Iris pigment epithelial cell (primary cell): ENCODE results near the gene KRTAP5-2.
"Not testable (repeated sequence)": the region's sequence is repeated elsewhere in the genome, so short reads cannot be mapped to it uniquely, and the experiment has no call there.

ENCODE experiments used
- DNase-seq: peaks from one replicate; pipeline ENCODE4 v3.0.0-alpha.2; 2011; ENCODE audit warnings: low read depth

KRTAP5-2 gene, protein sequence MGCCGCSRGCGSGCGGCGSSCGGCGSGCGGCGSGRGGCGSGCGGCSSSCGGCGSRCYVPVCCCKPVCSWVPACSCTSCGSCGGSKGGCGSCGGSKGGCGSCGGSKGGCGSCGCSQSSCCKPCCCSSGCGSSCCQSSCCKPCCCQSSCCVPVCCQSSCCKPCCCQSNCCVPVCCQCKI

DNA sequence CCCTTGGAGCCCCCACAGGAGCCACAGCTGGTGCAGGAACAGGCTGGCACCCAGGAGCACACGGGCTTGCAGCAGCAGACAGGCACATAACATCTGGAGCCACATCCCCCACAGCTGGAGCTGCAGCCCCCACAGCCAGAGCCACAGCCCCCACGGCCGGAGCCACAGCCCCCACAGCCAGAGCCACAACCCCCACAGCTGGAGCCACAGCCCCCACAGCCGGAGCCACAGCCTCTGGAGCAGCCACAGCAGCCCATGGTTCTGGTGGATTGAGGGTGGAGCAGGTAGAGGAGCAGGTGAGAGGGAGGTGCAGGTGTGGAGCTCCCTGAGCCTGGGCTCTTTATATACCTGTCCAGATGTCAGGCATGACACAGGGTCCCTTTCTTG, at the start of gene KRTAP5-2:
Gene KRTAP5-2, minus strand, starts transcription at position 301 of the 387 bp plus-strand sequence. Its CDS starts 44 bp downstream, at position 257.
- DNase-seq, result no peak

DNA sequence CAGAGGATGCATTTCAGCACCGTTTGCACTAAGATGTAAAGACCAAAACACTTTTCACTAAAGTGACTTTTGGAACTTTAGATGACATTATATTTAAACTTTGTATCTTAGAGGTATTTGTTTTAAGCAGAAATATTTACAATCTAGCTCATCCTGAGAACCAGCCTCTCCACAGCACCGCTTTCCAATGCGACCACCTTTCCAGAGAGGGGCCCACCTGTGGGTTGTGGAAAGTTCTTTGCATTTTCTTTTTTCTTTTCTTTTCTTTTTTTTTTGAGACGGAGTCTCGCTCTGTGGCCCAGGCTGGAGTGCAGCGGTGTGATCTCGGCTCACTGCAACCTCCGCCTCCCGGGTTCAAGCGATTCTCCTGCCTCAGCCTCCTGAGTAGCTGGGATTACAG, 48.4 kb upstream of the KRTAP5-2 start:
- DNase-seq, result not testable (repeated sequence)

DNA sequence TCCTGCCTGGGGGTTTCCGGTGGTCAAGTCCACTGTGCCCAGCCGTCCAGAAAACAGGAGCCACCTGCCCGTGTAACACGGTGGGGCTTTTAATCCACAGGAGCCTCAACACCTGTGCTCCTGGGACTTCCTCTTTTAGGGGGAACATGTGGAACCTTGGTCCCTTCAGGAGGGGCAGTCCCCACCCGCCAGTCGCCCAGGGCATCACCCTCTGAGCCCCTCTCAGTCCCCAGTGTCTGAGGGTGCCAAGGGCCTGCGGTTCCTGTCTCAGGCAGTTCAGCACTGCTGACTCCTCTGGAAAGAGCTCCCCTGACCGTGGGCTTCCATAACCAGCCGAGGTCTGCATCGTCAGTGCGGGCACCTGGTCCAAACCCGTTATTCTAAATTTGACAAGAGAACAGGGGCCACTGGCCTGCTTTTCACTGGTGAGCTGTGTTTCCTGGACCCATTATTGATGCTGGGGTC, 47.3 kb upstream of the KRTAP5-2 start:
- DNase-seq, result no peak

DNA sequence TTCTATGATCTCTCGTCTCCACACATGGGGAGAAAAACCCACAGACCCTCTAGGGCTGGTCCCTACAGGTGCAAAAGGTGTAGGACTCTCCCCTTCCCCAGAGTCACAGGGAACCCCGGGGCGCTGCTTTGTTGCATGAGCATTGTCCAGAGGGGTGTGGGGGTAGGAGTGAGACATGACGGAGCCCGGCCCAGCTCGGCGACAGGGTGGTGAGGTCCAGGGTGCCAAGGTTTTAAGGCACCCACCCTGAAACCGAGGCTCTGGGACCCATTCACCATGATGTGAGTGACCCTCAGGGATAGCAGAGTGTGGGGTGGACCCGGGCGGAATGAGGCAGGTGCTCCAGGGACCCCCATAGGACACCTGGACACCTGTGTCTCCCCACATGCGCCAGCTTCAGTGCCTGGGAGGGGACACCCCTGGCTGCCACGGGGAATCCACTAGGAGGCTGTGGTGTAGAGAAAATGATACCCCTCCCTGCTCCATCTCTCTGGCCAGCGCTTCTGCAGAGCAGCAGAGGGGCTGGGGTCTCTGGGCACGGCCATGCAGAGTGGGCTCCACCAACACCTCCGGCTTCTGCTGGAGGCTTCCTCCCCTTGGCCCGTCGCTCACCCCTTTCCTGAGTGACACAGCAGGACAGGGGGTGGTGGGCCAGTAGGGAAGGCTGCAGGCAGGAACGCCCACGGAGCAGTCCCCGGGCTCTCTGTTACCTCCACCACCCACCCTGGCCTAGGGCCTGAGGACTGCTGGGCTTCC, 46.7 kb upstream of the KRTAP5-2 start:
- DNase-seq, result no peak

DNA sequence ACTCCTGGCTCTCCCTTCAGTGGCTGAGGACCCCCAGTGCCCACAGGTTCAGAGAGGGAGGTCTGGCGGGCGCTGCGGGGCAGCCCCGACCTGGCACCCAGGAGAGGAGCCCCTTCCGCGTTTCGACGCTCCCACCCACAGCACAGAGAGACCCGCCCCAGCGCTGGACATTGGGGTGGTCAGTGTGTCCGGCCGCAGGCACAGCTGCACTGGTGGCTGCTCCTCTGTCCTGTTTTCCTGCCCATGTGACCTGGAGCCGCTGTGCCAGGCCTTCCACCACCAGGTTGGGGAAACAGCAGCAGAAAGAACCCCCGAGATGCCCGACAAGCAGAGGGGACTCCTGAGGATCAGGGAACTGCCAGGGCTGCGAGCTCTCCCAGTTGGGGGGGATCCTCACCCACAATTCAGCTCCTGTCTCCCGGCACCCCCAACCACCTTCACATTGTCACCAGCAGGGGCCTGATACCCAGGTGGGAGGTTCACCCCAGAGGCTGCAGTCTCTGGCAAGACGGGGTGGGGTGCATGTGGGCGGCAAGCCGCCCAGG, 45.1 kb upstream of the KRTAP5-2 start:
- DNase-seq, result no peak

DNA sequence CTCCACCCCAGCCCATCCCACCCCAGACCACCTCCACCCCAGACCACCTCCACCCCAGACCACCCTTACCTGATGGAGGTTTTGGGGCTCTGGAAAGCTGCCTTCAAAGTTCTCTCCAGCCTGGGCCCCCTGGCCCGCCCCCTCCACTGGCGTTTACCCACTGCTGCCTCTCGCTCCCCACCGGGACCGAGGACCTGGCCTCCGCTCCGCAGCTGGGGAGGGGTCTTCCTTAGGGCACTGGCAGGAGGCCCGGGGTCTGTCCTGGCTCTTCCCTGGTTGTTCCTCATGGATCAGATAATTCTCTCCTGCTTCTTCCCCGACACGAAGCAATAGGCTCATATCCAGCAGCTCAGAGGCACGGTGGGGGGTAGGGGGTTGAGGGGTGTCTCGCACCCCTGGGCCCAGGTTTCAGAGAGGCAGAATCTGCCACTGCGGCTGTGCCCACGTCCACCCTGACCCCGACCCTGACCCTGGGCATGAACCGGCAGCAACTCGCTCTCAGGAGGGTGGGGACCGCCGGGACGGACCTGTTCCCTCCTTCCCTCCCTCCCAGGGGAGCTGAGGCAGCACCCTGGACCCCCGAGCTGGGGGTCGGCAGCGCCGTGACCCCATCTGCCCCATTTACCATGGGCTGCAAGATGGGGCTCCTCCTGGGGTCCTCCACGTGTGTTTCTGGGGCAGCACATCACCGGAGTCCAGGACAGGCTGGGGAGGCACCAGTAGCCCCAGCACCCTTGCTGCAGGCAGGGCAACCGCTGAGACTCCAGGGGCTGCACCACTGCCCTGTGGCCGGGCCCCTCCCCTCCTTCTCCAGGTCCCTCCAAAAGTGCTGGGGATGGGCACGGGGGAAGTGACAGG, 44.4 kb upstream of the KRTAP5-2 start:
- no peak for DNase-seq

DNA sequence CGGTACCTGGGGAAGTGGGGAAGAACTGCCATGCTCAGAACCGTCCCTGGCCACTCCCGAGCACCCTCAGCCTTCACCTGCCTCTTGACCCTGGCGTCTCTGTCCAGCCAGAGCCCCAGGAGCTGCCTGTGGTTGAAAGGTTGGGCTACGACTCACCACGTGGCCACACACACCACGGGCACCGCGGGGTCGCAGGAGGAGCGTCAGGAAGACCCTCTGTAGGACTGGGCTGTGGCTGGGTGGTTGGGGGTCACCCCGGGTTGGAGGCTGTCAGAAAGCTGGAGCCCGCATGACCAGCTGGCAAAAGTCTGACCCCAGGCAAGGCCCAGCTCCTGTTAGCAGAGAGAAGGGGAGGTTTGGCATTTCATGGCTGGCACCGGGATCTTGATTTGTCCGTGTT, 43.0 kb upstream of the KRTAP5-2 start:
- DNase-seq, result no peak

DNA sequence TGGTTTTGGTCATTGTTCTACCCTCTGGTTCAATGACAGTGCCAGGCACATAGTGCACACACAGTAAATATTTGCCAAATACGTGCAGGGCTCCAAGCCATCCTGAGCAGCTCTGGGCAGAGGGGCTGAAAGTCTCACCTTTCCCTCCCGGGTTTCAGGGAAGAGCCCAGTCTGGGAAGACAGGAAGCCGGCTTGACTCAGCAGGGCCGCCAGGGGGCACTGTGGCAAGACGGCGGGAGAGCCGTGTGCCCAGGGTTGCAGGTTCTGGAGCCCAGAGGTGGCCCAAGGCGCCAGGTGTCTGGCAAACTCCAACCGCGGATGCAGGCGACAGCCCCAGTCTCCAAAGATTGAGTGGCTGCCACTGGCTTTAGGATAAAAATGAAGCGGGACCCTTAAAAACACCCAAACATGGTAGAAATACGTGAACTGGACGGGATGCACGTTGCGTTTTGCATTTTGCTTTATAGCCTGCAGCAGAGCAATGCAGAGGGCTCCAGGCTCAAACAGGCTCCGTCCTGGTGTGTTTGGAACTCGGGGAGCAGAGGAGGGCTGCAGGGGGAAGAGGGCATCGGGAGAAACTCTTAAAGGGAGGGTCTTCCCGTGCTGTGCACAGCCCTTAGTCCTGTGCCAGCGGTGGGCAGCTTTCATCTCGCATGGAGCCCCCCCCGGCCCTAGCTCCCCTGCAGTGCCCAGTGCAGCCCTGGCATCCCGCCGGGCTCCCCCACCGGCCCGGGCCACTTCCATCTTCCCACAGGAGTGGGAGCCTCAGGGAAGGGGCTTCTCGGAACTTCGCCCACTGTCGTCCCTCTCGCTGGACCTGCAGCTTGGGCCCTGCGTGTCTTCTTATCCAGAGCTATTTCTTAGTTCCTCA, 42.2 kb upstream of the KRTAP5-2 start:
- peak; percentile 16 for DNase-seq

DNA sequence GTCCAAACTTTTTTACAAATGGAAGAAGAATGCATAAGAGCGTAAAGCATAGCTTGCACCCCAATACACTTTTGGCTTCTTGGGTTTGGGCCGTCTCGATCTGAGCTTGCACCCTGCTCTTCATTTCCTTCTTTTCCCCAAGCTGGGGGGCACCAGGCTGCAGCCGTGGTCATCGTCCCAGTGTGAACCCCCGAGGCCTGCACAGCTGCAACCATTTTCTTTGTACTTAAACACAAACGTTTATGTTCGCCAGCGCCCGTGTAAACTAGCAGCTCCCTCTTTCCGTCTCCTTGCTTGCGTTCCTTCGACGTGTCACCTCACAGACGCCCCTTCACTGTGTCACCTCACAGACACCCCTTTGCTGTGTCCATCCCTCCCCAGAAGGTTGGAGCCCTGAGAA, 41.6 kb upstream of the KRTAP5-2 start:
- no peak for DNase-seq

DNA sequence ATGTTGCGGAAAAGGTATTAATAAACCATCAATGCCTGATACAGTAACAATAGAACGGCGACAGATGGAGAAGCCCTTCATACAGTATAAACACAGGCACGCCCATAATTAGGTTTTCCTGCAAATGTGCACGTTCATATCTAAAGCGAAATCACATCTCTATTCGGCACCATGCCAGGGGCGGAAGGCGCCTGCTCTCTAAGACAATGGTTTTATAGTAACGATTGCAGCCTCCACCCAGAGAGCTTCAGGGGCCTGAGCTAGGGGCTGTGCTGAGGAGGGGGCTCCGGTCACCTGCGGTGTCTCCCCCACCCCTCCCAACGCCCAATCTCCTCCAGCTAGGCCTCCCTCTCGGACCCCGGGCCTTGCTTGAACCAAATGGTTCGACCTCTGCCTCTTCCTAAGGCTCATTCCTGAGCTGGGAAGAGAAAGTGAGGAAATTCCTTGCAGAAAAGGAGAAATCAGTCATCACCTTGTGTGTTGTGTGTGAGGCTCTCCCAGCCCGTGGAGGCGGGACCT, 41.1 kb upstream of the KRTAP5-2 start:
- DNase-seq, result no peak

DNA sequence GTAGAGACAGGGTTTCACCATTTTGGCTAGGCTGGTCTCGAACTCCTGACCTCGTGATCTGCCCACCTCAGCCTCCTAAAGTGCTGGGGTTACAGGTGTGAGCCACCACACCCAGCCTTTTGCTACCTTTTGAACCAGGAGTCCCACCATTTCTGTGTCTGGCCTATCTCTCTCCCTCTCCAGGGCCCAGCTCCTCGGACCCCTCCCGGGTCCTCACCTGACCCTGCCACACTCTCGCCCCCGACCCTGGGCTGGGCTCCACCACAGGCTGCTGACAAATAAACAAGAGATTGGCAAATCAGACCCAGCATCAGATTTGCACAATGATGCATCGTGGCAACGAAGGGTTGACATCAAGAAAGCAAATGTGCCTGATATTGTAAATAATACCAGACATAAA, 40.2 kb upstream of the KRTAP5-2 start:
- DNase-seq, result no peak

DNA sequence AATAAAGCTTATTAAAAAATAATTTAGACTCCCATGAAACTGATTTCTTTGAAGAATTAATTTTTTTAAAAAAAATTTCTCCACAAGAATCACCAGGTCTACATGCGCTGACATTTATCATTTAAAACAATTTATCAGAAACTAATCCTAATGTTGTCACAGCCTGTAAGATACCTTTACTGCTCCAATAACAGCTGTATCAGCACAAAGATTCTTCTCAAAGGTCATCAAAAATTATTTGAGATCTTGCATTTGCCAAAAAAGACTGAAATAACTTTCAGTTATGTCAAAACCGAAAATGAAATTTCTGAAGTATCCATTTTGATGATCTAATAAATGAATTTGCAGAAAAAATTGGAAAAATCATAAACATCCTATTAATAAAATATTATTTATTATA, 39.5 kb upstream of the KRTAP5-2 start:
- no peak for DNase-seq

DNA sequence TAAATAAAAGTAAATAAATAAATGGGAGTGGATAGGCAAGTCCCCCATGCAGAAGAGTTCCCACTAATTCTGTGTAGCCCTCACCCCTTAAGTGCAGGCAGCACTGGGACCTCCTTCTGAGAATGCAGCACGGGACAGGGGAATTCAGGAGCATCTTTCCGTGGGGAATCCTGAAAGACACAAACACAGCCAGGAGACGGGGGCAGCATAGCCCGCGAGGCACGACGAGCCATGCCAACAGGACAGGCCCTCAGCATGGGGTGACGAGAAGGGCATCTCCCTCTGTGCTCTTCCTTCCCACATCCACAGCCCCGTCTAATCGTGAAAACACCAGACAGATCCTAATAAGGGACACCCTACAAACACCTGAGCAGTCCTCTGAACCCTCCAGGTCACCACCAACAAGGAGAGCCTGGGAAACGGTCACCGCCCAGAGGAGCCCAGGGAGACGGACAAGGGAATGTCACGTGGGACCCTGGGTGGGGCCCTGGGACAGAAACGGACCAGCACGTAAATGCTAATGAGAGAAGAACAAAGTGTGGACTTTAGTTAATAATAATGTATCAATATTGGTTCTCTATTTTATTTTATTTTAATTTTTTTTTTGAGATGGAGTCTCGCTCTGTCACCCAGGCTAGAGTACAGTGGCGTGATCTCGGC, 38.3 kb upstream of the KRTAP5-2 start:
- no peak for DNase-seq

DNA sequence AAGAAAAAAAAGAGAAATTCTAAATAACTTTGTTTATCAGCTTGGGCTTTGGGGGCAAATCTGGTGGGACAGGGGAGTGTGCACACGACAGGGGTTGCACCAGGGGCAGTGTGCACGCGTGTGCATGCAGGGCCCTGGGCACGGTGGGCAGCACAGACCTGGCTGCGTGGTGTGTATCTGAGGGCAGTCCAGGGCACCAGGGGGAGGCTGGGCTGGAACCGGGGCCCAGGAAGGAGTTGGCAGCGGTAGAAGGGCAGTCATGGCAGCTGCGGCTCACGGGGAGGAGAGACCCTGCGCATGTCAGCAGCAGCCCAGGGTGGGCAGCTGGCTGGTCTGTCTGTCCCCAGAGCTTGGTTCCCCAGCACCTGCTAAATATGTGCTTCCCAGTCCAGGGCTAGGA, 35.8 kb upstream of the KRTAP5-2 start:
- DNase-seq, result no peak

DNA sequence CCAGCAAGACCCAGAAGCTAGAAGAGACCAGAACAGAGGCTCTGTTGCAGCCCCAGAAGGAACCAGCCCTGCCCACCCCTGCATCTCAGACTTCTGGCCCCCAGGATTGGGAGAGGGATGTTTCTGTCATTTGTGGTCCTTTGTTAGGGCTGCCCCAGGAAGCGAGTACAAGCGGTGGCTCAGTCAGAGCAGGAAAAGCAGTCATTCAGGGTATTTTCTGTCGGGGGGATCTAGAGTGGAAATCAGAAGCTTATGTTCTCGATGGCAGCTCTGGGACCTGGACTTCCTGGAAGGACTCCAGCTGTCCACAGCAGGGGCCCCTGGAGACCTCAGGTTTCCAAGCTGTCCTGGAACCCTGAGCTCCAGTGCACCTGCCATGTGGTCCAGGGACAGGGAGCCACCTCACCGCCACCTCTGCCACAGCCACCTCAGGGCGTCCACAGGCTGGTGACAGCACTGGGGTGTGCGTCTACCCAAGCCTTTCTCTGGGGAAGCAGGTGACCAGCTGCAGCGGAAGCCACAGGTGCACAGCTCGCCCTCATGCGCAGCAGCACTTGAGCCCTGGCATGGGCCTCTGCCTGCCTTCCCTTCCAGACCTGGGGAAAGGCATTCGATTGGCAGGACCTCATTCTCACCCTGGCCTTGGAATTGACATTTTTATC, 34.1 kb upstream of the KRTAP5-2 start:
- DNase-seq, result no peak

DNA sequence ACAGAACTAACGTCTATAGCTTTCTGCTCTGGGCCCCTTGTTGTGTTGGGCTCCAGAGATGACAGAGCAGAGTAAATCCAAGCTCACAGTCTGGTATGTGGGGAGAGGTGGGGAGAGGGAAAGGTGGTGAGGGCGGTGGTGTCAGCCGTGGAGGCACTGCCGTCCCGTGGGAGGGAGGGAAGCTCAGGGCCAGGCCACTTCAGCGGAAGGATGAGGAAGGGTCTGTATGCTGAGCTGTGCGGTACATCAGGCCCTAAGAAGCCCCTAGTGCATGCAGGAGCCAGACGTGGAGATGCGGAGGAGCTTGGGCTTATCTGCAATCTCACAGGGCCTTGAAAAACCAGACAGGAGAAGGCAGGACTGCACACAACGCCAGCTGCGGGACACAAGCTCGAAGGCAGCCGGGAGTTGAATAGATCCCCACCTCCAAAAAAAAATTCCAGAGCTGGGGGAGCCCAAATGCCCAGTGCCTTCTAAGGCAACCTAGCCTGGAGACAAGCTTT, 33.0 kb upstream of the KRTAP5-2 start:
- DNase-seq, result no peak

DNA sequence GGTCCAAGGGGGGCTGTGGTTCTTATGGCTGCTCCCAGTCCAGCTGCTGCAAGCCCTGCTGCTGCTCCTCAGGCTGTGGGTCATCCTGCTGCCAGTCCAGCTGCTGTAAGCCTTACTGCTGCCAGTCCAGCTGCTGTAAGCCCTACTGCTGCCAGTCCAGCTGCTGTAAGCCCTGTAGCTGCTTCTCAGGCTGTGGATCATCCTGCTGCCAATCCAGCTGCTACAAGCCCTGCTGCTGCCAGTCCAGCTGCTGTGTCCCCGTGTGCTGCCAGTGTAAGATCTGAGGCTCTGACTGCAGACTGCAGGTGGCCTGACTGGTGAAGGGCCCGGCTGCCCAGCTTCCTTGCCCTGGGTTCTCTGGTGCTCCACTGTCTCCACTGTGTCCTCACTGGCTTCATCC, 32.2 kb upstream of the KRTAP5-2 start:
- no peak for DNase-seq

DNA sequence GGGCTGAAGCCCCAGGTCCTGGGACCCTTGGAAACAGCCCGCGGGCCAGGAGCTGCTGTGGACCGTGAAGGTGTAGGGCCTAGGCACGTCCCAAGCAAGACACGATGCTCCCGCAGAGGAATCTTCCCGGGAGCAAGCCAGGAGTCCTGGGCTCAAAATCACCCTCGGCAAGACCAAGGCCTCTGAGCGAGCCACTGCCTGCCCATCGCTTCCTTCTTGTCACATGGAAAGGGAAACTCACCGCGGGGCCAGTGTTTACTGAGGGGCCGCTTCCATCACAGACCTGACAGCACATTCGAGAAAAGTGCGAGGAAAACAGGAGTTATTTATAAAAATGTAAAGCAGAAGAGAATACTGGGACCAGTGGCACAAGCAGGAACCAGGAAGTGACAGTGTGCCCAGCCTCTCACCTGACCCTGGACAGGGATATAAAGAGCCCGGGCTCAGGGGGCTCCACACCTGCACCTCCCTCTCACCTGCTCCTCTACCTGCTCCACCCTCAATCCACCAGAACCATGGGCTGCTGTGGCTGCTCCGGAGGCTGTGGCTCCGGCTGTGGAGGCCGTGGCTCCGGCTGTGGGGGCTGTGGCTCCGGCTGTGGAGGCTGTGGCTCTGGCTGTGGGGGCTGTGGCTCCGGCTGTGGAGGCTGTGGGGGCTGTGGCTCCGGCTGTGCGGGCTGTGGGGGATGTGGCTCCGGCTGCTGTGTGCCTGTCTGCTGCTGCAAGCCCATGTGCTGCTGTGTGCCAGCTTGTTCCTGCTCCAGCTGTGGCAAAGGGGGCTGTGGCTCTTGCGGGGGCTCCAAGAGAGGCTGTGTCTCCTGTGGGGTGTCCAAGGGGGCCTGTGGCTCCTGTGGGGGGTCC, 31.5 kb upstream of the KRTAP5-2 start, which contains the start of gene KRTAP5-5:
Gene KRTAP5-5, plus strand, starts transcription at position 450 of the 860 bp plus-strand sequence. Its CDS starts 66 bp downstream, at position 516.
- no peak for DNase-seq
